ENCODE data around the gene RCBTB1.

Gene RCBTB1

GRCh38 chr13:49503951-49504350 lies 81.4 kb downstream of the RCBTB1 start:
- TF ChIP-seq ZNF280C (tag by site-specific recombination; IDR thresholded peaks at IDR 0.05) (no peak), ZNF747 (tag by site-specific recombination; IDR thresholded peaks at IDR 0.05) (no peak), RBAK (tag by site-specific recombination; IDR thresholded peaks at IDR 0.05) (no peak), ZBTB10 (tag by site-specific recombination; IDR thresholded peaks at IDR 0.05) (no peak), ZNF362 (tag by site-specific recombination; IDR thresholded peaks at IDR 0.05) (no peak)
- ChIA-PET POLR2A (no interaction called here), CTCF (no interaction called here)
- Histone ChIP-seq H3K9me3 (ENCODE audit: control insufficient read depth, insufficient read depth, low read depth, low read length) (no peaks in the 10 kb centered on the region), H3K27ac (ENCODE audit: extremely low read depth, low read depth, low read length) (no peak overlapping the region), H3K36me3 (ENCODE audit: control insufficient read depth in 2 of 2, insufficient read depth in 1 of 2, low read length in 2 of 2) (no peaks in the 10 kb centered on the region), H3K4me3 (ENCODE audit: low read depth, low read length) (no peak overlapping the region), H3K4me1 (ENCODE audit: control insufficient read depth, insufficient read depth, low read length) (no peaks in the 10 kb centered on the region)

- H3K9me3 ChIP-seq (ENCODE audit: control insufficient read depth, insufficient read depth, low read depth, low read length): no peaks in the 10 kb centered on the region
- CTCF ChIA-PET: interaction anchor here (0.6 to 0.7 kb wide), 2 partner anchors 515 to 735 kb away, joined by 3 read pairs; no protein-coding TSS in a partner anchor
- no peak overlapping the region for H3K4me3 ChIP-seq (ENCODE audit: low read depth, low read length)
- TF ChIP-seq ZNF266 (tag by site-specific recombination; IDR thresholded peaks at IDR 0.05; ENCODE audit: low read depth): no peak
- no peak for TF ChIP-seq KLF7 (tag by site-specific recombination; IDR thresholded peaks at IDR 0.05; ENCODE audit: borderline replicate concordance)
- H3K4me1 ChIP-seq (ENCODE audit: control insufficient read depth, insufficient read depth, low read length): no peaks in the 10 kb centered on the region
- POLR2A ChIA-PET: no interaction called here
- no peak overlapping the region for H3K27ac ChIP-seq (ENCODE audit: extremely low read depth, low read depth, low read length)
- no peaks in the 10 kb centered on the region for H3K36me3 ChIP-seq (ENCODE audit: control insufficient read depth in 2 of 2, insufficient read depth in 1 of 2, low read length in 2 of 2)
These were observed 82.4 kb downstream of the RCBTB1 start for GRCh38 chr13:49502954-49503353.

GRCh38 chr13:49499889-49500660 lies 85.3 kb downstream of the RCBTB1 start:
- no peaks in the 10 kb centered on the region for H3K36me3 ChIP-seq (ENCODE audit: control insufficient read depth in 2 of 2, insufficient read depth in 1 of 2, low read length in 2 of 2)
- peak; percentile 91 for TF ChIP-seq MYNN (tag by site-specific recombination; IDR thresholded peaks at IDR 0.05; ENCODE audit: borderline replicate concordance)
- no peak for TF ChIP-seq IKZF3 (tag by site-specific recombination; IDR thresholded peaks at IDR 0.05)
- no peaks in the 10 kb centered on the region for H3K4me1 ChIP-seq (ENCODE audit: control insufficient read depth, insufficient read depth, low read length)
- no peak overlapping the region for H3K27ac ChIP-seq (ENCODE audit: extremely low read depth, low read depth, low read length)
- ChIA-PET POLR2A (no interaction called here), CTCF (no interaction called here)
- no peaks in the 10 kb centered on the region for H3K9me3 ChIP-seq (ENCODE audit: control insufficient read depth, insufficient read depth, low read depth, low read length)
- H3K4me3 ChIP-seq (ENCODE audit: low read depth, low read length): no peak overlapping the region

- Histone ChIP-seq H3K9me3 (ENCODE audit: control insufficient read depth, insufficient read depth, low read depth, low read length) (no peaks in the 10 kb centered on the region), H3K27ac (ENCODE audit: extremely low read depth, low read depth, low read length) (no peak overlapping the region), H3K4me1 (ENCODE audit: control insufficient read depth, insufficient read depth, low read length) (no peaks in the 10 kb centered on the region), H3K36me3 (ENCODE audit: control insufficient read depth in 2 of 2, insufficient read depth in 1 of 2, low read length in 2 of 2) (no peaks in the 10 kb centered on the region), H3K4me3 (ENCODE audit: low read depth, low read length) (no peak overlapping the region)
- CTCF ChIA-PET: no interaction called here
- no peak for TF ChIP-seq TCF7L2 (IDR thresholded peaks at IDR 0.05; ENCODE audit: borderline replicate concordance, low read depth, low read length)
- no peak for TF ChIP-seq YY2 (tag by site-specific recombination; IDR thresholded peaks at IDR 0.05)
- no peak for TF ChIP-seq GFI1B (tag by site-specific recombination; IDR thresholded peaks at IDR 0.05)
- no peak for TF ChIP-seq ZNF140 (tag by site-specific recombination; IDR thresholded peaks at IDR 0.05)
- no peak for TF ChIP-seq ZNF148 (tag by site-specific recombination; IDR thresholded peaks at IDR 0.05; ENCODE audit: borderline replicate concordance)
- TF ChIP-seq ZBTB44 (tag by site-specific recombination; IDR thresholded peaks at IDR 0.05): no peak
- TF ChIP-seq ZEB2 (tag by site-specific recombination; IDR thresholded peaks at IDR 0.05): no peak
- POLR2A ChIA-PET: no interaction called here
These were observed 87.2 kb downstream of the RCBTB1 start for GRCh38 chr13:49498206-49498605.

Data from HEK293 (cell line).